GM19397 (cell line): ENCODE measurements around the gene METTL23.
"Not testable (repeated sequence)": the region's sequence is repeated elsewhere in the genome, so short reads cannot be mapped to it uniquely, and the experiment has no call there.

Source experiments
- ATAC-seq: cut with Tn5 transposase; IDR thresholded peaks from one replicate; pipeline ENCODE4 v1.9.1; 2021; ENCODE audit warnings: mild to moderate bottlenecking, moderate library complexity; ENCODE audit not compliant: unreplicated experiment

Gene METTL23

DNA sequence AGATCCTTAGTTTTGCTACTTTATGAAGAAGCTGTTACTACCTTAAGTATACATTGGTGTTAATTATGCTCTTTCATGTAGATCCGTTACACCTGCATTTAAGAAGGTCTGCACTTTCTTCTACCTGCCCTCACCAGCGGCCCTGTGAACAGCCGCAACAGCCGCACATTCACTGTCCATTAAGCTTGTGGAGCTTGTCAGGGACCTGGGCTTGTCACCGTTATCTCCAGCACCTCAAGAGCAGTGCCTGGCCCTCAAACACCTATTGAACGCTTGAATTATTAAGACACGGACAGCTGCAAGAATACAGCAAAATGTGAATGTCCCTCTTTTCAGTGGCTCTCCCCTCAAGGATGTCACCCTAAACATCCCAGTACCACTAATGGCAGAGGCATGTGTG, 12.9 kb upstream of the METTL23 start:
- no peak for ATAC-seq

- no peak for ATAC-seq
Observed at GRCh38 chr17:76714336-76714735, 12.3 kb upstream of the METTL23 start.

DNA sequence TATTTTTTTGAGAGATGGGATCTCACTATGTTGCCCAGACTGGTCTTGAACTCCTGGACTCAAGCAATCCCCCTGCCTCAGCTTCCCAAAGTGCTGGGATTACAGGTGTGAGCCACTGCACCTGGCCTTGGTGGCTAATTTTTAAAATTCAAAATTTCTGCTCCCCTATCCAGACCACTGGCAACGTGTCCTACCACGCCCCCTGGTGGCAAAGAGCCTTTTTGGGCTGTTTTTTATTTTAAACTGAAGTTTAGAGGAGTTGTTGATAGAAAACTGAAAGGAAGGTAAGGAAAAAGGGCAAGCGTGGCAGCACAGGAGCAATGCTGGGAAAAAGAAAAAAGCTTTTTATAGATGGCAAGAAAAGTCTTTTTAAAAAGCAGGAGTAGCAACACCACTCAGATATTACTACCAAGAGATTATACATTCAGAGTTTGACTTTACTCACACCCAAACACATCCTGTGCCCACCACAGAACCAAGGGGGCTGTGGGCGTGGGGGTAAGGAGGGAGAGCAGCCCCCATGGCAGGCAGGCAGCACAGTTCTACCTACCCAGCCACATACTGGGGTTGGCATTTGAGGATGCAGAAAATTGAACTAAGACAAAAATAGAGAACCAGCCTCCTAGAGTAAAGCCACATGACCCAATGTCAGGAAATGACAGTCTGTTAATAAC, 11.7 kb upstream of the METTL23 start:
- ATAC-seq: no peak

DNA sequence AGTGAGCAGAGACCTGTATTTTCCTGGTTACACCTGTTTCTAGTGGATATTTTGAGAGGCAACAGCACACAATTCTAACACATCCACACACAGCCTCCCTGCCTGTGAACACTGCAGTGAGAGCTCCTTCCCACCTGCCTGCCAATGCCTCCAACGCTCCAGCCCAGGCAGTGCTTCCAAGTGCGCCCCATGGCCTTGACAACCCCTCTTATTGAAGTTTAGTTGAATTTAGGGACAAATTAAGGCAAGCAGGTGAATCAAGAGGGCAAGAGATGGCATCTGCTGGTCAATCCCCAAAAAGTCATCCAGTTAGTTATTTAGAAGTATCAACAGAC, 11.2 kb upstream of the METTL23 start:
- no peak for ATAC-seq

DNA sequence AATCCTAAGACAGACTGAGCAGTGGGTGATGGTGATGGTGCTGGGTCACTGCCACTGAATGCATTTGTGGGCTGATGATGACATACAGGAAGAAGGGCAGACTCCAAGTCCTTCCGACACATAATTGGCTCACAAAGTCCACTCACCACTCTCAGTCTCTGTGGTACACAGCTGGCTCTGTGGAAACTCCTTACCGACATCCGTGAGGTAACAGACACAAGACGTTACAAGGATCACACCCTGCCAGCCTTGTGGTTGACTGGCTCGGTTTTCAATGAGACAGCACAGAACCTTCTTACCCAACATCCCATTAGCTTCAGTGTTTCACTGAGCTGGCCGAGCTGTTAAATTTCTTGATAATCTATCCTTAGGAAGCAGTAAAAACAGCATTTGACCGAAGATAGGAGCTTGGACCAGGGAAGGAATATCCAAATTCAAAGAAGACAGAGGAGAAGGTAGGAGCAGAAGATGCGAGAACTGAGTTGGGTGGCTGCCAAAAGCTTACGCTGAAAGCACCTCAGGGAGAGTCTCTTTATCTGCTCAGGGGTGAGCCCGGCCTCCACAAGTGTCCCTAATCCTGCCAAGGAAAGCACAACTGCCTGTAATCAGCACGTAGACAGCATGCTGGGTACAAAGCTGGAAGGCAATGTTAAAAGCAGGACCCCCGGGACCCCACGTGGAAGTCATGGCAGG, 10.3 kb upstream of the METTL23 start:
- no peak for ATAC-seq

DNA sequence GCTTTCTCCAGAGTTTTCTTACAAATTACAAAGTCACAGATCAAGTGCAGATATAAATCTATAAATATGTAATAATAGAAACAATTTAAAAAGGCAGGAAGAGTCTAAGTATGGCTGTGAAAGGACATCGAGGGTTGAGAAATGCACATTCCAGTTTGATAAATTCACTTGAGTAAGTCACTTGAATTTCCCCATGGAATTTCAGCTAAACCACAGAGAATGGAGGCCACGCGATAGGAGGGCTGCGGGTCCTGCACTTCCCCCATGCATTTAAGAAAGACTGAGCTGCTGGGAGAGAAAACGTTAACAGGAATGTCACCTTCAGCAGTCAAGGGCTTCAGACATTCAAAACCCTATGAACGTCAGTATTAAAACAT, 9.8 kb upstream of the METTL23 start:
- ATAC-seq: no peak

DNA sequence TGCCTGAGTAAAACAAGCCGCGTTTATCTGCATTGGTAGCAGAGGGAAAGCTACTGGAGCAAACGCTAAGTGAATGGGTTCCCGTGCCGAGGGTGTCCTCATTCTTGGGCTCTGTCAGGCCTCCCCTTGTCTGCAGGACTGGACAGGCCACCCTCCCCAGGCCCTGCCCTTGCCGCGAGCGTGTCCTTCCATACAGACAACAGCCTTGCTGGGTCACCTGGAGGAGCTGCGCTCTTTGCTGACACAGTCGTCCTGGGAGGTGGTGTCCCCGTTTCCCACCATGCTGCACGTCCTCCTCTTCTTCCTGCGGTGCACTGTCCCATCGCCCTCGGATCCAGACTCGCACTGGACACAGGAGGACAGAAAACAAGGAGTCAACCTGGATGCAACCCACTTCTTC, 8.1 kb upstream of the METTL23 start:
- no peak for ATAC-seq

- no peak for ATAC-seq
Observed at GRCh38 chr17:76720211-76720610, 6.4 kb upstream of the METTL23 start.

GRCh38 chr17:76720941-76721340, 5.7 kb upstream of the METTL23 start:
- ATAC-seq: no peak

- ATAC-seq: no peak
Observed at GRCh38 chr17:76721463-76721862, 5.2 kb upstream of the METTL23 start.

DNA sequence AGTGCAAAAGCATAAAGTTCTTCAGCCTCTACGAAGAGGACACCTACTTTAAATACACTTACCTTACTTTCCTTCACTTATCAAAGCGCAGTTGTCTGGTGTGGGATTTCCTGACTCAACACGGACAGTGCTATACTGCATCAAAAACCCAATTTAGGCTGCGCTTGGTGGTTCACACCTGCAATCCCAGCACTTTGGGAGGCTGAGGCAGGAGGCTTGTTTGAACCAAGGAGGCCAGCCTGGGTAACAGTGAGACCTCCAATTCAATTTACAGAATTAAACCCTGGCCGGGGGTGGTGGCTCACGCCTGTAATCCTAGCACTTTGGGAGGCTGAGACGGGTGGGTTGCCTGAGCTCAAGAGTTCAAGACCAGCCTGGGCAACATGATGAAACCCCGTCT, 4.4 kb upstream of the METTL23 start:
- ATAC-seq: no peak

GRCh38 chr17:76722977-76723376, 3.7 kb upstream of the METTL23 start:
- not testable (repeated sequence) for ATAC-seq

DNA sequence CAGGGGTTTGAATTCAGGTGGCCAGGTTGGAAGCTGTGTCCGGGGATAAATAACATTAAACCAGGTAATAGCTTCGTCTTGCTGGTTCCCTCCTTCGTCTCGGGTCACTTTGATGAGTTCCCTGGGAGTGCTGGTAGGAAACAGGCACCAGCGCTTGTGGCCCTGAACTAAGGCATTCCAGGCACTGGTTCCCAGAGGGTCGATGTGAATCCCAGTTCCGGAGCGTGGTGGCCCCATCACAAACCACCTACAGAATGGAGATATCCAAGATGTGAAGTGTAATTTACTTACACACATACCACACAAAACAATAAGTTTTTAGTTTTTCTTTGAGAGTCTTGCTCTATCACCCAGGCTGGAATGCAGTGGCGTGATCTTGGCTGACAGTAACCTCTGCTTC, 2.8 kb upstream of the METTL23 start:
- no peak for ATAC-seq

DNA sequence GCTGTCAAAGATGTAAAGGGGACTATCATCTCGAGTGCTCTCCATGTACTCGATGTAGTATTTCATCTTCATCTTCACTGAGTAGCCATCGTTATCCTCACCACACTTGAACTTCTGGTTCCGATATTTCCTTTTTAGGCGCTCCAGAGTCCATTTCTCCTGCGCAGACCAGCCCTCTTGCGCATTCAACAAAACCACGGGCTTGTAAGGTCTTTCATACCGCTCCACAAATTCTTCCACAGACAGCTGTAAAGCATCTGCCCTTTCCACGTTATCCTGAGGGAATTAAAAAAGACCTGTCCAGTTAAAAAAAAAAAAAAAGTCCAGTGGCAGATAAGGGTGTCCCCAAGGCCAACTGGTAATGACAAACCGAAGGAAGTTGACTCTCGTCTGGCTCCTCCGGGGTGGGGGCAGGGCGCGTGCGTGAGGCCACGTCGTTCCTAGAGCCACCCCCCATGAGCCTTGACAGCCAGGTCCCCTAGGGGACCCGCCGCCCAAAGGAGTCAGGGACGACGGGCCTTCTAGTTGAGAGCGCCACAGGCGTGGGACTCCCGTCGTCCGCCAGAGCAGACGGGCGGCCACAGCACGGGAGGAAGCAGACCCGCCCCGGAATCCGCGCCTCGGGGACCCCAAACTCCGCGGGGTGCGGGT, 934 bp upstream of the METTL23 start:
- ATAC-seq: peak; percentile 14

- ATAC-seq: peak; percentile 70
Observed at GRCh38 chr17:76726231-76726775, 336 bp upstream of the METTL23 start, which contains the start of gene JMJD6. Gene JMJD6 (minus strand): TSS chr17:76726606. CDS start chr17:76726475, 131 bp downstream.

- ATAC-seq: no peak
Observed at GRCh38 chr17:76727745-76728456, 1.3 kb downstream of the METTL23 start.

DNA sequence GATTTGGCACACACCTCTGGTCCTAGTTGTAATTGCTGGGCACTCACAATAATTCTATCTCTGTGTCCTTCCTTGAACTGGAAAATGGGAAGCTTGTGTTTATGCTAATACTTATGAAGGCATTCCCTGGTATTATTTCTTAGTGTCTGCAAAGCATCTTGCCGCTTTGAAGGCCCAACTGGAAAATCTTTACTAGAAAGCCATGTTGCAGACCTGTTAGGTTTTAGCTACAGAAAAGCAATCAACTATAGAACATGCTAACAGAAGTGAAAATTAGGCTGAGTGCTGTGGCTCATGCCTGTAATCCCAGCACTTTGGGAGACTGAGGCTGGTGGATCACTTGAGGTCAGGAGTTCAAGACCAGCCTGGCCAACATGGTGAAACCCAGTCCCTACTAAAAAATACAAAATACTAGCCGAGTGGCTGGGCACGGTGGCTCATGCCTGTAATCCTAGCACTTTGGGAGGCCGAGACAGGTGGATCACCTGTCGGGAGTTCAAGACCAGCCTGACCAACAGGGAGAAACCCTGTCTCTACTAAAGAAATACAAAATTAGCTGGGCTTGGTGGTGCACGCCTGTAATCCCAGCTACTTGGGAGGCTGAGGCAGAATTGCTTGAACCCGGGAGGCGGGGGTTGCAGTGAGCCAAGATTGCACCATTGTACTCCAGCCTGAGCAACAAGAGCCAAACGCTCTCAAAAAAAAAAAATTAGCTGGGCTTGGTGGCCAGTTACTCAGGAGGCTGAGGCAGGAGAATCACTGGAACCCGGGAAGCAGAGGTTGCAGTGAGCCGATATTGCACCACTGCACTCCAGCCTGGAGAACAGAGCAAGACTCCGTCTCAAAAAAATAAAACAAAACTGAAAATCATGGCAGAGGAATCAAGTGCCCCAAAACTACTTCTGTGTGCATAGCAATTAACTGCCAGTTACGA, 5.4 kb downstream of the METTL23 start:
- not testable (repeated sequence) for ATAC-seq

DNA sequence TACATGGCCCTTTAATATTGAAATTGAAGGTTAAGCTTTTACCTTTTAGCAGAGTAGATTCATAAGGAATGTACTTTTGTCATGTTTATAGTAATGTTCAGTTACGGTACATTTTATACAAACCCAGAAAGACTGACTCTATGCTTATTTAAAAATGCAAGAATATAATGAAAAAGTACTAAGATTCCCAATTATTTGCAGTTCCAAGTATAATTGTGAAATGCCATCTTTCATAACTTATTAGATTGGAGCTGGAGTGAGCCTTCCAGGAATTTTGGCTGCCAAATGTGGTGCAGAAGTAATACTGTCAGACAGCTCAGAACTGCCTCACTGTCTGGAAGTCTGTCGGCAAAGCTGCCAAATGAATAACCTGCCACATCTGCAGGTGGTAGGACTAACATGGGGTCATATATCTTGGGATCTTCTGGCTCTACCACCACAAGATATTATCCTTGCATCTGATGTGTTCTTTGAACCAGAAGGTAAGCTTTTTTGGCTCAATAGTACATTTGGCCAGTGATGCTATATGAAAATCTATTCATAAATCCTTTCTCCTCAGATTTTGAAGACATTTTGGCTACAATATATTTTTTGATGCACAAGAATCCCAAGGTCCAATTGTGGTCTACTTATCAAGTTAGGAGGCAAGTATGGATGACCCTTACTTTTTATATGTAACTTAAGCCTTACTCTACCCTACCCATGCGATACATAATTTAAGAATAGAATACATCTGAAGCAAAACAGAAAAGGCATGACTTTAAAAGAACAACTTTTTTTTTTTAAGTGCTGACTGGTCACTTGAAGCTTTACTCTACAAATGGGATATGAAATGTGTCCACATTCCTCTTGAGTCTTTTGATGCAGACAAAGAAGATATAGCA, 6.3 kb downstream of the METTL23 start:
- no peak for ATAC-seq

DNA sequence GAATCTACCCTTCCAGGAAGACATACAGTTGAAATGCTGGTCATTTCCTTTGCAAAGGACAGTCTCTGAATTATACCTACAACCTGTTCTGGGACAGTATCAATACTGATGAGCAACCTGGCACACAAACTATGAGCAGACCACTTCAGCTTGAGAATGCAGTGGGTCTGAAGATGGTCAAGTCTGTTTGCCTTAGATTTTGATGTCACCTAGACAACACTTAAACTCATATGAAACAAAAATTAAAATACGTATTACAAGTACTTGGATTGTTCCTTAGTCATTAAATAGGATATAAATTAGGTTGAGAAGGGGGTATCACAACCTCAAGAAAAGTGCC, 6.9 kb downstream of the METTL23 start:
- ATAC-seq: no peak
